ENCODE results near the gene KLHL17. TPM values are rescaled to one million over a fixed set of nuclear protein-coding genes. Genes with fewer than 3 reads are reported as not detected.
"Not testable (repeated sequence)": the region's sequence is repeated elsewhere in the genome, so short reads cannot be mapped to it uniquely, and the experiment has no call there.

Gene KLHL17
- total RNA-seq, 1 experiment from 2014 or later = 2.9 TPM

DNA sequence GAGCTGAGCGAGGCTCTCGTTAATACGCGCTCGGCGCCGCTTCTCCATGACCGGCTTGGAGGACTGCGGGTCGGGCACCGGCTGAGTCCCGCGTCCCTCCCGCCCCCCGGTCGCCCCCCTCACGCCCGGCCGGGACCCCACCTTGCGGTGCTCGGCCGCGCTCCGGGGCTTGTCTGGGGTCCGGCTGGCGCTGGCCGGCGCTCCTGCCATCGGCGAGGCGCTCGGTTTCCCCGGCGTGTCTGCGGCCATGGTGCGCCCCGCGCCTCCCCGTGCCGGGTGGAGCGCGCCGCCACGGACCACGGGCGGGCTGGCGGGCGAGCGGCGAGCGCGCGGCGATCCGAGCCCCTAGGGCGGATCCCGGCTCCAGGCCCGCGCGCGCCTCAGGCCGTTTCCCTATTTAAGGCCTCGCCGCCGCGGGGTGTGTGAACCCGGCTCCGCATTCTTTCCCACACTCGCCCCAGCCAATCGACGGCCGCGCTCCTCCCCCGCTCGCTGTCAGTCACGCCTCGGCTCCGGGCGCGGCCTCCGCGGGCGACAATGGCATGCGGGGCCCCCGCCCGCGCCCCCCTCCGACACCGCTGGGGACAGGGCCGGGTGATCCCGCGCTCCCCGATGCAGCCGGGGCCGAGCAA is 39.5 kb downstream of the KLHL17 start, which contains the start of gene HES4:
Gene HES4 (minus strand): TSS at position 373 of the 632 bp plus-strand sequence. CDS start 124 bp downstream, at position 249.
- peak; percentile 69 for DNase-seq (ENCODE audit: low spot score)

DNA sequence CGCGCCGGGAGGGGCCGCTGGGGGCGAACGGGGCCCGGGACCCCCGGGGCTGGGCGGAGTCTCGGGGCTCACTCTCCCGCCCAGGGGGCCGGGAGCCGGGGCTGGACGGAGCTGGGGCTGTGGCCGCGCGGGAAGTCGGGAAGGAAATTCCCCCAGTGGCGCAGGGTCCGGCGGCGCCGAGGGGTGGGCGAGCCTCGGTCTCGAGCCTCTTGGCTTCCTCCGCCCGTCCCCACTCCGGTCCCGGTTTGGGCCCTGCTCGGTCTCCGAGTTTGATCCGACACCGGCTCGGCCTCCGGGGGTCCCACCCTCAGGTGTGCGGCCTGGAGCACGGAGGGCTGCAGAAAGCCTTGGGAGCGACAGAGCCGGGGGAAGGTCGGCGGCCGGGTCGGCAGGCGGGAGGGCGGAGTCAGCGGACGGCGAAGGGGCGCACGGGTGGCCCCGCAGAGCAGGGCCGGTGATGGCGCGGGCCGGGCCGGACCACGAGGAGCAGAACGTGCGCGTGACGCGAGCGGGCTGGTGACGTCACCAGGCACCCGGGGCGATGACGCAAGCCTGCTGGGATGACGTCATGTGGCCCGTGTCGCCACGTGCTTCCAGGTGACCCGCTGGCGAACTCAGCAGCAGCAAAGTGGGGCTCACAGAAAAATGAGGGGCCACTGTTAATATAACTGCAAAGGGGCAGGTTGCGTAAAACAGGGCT is 40.1 kb downstream of the KLHL17 start:
- peak; percentile 51 for DNase-seq (ENCODE audit: low spot score)

DNA sequence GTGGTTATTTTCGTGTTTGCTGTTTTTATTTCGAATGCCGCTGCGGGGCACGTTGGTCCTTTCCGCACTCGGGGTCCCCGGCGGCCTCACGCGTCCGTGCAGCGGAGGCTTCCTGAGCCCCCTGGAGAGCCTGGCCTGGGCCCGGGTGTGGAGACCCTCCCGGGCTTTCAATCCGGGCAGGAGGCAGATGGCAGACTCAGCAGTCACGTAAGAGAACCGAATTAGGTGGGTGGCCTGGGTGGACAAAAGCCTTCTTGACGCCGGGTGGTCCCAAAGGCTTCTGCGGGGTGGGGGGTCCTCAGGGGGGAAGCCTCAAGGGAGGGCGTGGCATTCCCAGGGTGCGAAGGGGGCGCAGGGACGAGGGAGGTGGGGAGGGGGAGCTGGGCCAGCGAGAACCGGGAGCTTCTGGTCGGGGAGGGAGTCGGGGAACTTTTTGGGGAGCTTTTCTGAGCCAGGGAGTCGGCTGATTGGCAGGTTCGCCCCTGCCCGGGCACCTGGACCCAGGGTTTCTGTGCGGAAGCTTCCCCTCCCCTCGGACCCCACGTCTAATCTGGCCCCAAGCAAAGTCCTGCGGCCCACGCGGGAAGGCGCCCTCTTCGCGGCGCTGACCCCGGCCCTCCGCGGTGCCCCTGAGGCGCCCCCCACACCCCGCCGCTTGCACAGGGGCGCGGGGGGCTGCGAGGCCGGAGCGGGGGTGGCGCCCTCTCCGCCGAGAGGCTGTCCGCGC is 40.8 kb downstream of the KLHL17 start:
- DNase-seq (ENCODE audit: low spot score) = no peak

DNA sequence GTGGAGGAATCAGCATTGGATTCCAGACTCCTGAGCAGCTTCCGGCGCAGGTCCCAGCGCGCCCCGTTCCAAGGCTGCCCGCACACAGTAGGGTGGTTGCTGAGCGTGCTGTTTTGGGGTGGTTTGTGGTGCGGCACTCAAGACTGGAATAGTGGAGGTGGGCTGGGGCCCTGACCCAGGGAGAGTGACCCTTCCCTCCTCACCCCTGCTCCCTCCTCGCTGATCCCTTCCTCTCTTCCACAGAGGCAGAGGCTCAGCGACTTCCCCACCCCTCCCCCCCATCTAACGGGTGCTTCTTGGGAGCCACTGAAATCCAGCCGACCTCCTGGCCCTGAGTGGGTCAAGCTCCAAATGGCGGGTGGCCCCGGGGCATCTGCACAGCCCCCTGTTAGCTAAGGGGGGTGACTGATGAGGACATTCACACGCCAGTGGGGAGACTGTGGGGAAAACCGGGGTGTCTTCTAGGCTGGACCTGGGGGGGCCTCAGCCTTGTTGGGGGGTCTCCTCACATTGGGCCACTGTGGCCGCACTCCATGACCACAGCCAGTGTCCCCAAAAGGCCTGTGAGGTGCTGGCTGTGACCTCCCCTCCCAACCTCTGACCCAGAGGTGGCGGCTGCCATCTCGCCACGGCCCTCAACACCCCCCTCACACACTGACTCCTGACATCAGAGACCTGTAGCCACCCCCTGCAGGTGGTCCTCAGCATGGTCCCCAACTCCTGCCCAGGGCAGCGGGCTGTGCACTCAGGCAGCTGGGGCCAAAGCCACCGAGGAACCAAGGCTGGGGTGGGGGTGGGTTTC is 43.4 kb downstream of the KLHL17 start:
- no peak for DNase-seq (ENCODE audit: low spot score)

DNA sequence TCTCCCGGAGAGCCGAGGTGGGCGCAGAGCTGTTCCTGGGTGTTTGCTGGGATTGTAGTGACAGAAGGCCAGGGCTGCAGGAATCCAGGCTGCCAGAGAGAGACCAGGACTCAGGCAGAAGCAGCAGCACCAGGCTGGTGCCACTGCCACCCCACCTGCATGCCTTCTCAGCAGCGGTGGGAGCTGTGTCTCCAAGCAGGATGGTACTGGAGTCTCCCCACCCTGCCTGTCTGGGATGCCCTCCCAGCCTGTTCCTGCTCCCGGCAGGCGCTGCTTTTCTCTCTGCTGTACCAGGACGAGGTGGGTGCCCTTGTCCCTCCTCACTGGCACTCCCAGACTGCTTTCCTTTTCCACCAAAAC is 44.0 kb downstream of the KLHL17 start:
- no peak for DNase-seq (ENCODE audit: low spot score)

DNA sequence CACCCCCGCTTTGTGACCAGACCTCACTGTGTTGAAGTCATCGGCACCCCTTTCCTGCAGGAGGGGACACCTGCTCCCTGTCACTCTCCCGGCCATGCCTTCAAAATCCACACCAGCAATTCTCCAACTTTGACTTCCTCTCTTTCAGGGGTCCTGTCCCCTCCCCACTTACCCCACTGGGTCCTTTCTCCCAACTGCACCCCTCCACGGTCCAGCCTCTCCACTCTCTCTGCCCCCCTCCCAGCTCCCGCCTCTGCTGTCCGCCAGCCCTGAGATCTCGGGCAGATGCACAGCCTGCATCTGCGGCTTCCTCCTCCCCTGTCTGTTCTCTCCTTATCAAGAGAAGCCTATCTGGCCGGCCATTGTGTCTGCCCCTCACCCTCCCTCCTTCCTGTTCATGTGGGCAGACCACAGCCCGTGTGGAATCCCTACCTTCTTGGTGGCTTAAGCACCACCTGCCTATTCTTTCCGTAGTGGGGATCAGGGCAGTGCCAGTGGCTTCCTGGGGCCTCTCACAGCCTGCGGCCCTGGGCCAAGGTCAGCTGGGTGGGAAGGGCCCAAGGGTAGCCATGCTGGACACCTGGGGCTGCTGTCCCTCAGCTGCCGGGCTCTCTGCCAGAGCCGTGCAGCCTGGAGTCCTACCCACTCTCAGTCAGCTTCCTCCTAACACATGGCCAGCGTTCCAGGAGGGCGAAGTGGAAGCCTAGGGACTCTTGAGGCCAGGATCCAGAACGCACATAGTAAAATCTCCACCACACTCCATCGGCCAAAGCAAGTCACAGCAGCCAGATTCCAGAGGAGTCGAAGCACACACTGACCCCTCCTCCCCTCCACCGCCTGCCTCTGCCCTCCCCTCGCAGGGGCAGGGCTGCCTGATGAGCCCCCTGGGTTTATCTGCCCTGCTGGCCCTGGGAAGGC is 44.7 kb downstream of the KLHL17 start:
- DNase-seq (ENCODE audit: low spot score) = peak; percentile 65

DNA sequence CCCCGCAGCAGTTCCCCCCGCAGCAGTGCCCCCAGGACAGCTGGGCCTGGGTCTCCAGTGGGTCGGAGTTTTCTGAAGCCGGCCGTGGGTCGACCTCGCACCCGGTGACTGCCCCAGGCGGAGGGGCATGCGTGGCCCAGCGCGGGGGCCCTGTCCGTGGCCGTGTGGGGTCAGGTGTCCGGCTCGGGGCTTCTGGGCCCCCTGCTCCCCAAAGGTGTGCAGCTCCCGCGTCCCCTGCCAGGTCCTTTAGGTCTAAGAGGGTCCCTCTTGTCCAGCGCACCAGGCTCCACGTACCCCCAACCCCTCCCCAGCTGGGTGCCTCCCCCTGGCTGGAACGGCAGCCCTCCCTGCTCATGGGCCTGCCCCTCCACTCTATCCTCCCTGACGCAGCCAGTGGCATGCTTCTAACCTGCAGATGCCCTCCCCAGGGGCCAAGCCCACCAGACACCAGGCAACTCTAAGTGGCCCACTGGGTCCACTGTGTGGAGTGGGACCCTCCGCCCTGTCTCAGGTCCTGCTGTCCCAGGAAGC is 45.5 kb downstream of the KLHL17 start:
- no peak for DNase-seq (ENCODE audit: low spot score)

DNA sequence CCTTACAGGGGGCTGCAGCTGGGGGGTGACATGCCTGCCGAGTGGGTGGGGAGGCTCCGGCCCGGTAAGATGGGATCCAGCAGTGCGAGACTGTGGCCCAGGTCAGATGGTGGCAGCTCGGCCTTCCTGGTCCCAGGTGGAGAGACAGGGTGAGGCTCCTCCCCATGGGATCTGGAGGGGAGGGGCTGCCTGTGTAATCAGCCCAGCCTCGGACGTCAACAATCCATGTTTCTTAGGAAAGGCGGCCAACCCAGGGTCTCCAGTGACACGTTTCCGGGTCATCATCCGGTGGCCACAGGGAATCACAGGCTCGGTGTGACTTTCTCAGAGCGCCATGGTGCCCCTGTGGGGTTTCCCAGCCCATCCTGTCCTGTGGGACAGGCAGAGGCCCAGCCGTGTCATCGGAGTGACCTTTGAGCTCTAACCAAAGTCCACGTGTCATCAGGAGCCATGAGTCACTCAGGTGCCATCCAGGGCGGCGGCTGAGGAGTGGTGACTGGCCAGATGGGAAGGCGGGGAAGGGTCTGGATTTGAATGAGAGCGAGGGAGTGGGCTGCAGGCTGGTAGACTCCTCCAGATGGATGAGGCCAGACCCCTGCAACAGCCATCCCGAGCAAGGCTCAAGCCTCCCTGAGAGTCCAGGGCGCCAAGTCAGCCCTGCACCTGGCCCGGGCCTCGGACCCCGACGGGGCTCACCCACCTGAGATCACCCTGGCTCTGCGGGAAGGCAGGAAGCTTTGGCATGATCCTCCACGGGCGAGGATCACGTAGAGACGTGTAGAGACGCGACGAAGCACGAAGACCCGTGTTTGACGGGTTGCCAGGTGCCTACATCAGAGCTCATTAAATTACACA is 46.1 kb downstream of the KLHL17 start:
- DNase-seq (ENCODE audit: low spot score) = no peak

DNA sequence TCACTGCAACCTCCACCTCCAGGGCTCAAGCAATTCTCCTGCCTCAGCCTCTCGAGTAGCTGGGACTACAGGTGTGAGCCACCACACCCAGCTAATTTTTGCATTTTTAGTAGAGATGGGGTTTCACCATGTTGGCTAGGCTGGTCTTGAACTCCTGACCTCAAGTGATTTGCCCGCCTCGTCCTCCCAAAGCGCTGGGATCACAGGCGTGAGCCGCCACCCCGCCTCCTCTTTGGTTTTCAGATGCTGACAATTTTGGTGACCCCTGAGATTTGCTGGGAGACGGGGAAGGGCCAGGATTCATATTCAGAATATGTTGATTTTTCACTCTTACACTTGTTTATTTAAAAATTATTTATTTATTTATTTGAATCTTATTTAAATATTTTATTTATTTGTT is 49.7 kb downstream of the KLHL17 start:
- DNase-seq (ENCODE audit: low spot score) = not testable (repeated sequence)

DNA sequence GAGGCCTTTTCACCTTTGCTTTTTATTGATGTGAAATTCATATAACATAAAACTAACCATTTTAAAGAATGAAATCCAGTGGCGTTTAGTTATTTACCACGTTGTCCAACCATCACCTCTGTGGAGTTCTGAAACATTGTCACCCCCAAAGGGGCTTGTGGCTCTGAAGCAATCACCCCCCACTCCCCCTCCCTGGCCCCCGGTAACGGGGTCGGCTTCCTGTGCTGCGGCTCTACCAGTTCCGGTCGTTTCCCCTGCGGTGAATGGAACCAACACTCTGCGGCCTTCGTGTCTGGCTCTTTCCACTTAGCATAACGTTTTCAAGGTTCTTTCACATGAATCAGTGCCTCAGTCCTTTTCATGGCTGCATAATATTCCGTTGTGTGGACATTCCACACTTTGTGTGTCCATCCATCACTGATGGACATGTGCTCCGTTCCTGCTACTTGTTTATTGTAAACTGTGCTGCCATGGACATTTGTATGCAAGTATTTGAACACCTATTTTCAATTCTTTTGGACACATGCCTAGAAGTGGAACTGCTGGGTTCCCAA is 51.1 kb downstream of the KLHL17 start:
- no peak for DNase-seq (ENCODE audit: low spot score)

DNA sequence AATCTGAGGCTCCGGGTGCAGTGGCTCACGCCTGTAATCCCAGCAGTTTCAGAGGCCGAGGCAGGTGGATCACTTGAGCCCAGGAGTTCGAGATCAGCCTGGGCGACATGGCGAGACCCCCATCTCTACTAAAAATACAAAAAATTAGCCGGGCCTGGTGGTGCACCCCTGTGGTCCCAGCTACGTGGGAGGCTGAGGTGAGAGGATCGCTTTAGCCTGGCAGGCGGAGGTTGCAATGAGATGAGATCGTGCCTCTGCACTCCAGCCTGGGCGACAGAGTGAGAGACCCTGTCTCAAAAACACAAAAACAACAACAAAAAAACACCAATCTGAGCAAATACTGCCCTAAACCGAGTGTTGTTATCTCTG is 52.3 kb downstream of the KLHL17 start:
- DNase-seq (ENCODE audit: low spot score) = not testable (repeated sequence)

DNA sequence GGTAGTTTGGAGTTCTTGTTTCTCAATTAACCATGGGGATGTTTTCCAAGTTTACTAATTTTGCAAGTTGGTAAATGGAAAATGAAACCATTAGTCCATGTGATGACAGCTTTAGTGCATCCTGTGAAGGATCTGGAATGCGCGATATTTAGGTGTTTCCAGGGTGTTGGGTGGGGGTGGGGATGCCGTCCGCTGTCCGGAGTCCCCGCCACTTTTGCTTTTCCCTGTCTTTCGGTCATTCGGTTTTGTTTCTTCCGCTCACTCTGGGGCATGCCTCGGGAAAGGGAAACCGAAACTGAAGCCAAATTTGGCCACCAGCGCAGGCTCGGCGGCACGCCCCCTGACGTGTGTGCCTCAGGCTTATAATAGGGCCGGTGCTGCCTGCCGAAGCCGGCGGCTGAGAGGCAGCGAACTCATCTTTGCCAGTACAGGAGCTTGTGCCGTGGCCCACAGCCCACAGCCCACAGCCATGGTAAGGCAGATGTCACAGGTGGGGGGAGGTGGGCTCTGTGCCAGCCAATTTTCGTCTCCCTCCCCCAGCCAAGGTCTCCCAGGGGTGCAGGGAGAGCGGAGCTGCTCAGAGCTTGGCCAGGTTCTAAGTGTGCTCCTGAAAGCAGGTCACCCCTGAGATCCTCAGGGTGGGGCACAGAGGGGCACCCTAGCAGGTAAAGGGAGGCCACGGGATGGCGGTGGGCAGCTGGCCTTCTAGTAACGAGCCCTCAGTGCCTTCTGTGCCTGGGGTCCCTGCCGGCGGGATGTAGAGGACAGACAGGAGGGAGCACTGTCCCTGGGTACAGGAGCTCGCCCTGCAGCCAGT is 52.9 kb downstream of the KLHL17 start, which contains the start of gene ISG15:
Gene ISG15 (plus strand): TSS at position 393 of the 817 bp plus-strand sequence. CDS start 77 bp downstream, at position 470.
- peak; percentile 71 for DNase-seq (ENCODE audit: low spot score)

DNA sequence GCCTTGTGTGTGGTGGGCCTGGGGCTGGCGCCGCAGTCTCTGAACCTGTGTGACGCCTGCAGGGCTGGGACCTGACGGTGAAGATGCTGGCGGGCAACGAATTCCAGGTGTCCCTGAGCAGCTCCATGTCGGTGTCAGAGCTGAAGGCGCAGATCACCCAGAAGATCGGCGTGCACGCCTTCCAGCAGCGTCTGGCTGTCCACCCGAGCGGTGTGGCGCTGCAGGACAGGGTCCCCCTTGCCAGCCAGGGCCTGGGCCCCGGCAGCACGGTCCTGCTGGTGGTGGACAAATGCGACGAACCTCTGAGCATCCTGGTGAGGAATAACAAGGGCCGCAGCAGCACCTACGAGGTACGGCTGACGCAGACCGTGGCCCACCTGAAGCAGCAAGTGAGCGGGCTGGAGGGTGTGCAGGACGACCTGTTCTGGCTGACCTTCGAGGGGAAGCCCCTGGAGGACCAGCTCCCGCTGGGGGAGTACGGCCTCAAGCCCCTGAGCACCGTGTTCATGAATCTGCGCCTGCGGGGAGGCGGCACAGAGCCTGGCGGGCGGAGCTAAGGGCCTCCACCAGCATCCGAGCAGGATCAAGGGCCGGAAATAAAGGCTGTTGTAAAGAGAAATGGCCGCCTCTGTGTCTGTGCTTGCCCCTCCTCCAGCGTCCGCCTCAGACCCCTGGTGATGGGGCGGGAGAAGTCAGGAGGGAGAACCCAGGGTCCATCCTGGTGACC is 53.7 kb downstream of the KLHL17 start:
- DNase-seq (ENCODE audit: low spot score) = no peak

DNA sequence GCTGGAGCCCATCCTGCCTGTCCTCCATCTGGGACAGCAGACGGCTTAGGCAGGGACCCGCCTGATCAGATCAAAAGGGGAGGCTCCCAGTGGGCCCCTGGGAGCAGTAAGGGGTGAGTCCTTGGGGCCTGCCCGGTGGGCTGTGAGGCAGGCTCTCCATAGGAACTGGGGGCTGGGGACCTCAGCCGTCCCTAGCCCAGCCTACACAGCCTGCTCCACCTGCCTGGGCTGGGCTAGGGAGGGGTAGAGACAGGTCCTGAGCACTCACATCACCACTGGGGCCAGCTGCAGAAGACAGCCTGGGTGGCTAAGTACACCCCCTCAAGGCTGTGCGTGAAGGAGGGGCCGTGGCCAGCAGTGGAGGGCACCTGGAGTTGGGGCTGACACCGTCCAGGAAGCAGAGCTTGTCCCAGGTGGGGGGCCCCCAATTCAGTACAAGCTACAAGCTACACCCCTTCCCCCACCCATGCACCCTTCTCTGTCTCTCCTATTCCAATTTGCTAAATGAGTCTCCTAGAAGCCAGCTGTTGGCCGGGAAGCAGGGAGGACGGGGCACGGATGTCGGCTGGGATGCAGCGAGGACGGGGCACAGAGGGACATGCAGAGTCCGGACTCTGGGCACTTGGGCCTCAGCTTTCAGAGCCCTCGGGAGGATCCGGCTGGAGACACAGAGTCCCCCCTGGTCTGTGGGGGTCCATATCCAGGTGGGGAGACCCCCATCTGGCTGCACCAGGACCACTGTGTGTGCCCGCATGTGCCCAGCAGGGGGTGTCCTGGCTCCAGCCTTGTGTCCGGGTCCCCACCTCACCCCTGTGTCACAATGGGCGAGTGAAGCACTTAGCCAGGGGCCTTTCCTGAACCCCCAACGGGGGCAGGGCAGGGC is 54.7 kb downstream of the KLHL17 start:
- no peak for DNase-seq (ENCODE audit: low spot score)

All from A172 (cell line).